GM20000 (cell line): Measurements from ENCODE around the gene TMEM170B.

Experiments used
- DNase-seq: peaks from one replicate; pipeline ENCODE4 v3.0.0; 2012; ENCODE audit warnings: low spot score
- TF ChIP-seq, protein P1 (sequence below): IDR thresholded peaks from 2 replicates; pipeline ENCODE4 v1.5.1; 2012; ENCODE audit warnings: mild to moderate bottlenecking, control low read depth; ENCODE audit errors: extremely low read depth, missing control alignments

TMEM170B gene

DNA sequence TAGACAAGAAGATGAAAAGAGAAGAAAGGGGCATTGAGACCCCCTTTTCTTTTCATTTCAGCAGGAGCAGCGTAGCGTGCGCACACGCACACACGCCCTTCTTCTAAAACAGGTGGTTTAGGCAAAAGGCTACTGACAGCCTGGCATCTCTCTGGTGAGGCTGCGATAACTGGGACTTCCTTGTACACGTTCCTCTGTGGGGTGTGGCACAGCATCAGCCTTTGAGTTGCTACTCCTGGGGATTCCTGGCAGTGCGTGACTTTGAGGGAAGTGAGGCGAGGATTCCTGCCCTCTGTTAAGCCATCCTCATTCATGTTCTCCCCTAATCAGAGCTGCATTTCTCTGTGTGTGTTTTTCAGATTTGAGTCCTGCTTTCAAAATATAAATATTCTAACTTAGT is 94.7 kb downstream of the TMEM170B start:
- DNase-seq = no peak

DNA sequence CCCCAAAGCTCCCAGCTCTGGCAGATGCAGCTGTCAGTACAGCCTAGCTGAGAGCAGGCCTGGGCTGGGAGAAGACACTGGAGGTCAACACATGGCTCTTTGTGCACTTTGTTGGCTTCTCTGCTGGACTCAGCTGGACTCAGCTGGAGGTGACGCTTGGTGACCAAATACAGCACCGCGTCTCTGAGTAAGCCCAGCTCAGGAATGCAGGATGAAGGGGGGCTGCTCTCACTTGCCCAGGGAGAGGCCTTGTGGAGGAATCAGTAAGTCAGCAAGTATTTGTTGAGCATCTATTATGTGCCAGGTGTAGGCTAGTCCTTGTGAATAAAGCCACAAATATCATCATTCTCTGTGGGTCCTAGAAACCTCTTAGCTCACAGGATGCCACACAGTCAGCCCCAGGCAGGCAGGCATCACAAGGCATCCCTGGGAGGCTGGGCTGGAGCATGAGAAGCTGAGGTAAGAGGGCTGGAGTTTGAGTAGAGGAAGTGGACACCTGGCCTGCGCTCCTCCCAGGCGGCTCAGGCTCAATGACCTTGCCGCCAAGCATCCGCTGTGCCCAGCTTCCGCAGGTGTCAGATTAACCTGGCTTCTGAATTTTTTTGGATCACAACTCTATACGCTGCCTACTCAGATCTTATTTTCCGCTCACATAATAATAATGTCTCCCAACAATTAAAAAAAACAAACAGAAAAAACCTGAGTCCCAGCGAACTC is 95.4 kb downstream of the TMEM170B start:
- TF ChIP-seq, protein P1, sequence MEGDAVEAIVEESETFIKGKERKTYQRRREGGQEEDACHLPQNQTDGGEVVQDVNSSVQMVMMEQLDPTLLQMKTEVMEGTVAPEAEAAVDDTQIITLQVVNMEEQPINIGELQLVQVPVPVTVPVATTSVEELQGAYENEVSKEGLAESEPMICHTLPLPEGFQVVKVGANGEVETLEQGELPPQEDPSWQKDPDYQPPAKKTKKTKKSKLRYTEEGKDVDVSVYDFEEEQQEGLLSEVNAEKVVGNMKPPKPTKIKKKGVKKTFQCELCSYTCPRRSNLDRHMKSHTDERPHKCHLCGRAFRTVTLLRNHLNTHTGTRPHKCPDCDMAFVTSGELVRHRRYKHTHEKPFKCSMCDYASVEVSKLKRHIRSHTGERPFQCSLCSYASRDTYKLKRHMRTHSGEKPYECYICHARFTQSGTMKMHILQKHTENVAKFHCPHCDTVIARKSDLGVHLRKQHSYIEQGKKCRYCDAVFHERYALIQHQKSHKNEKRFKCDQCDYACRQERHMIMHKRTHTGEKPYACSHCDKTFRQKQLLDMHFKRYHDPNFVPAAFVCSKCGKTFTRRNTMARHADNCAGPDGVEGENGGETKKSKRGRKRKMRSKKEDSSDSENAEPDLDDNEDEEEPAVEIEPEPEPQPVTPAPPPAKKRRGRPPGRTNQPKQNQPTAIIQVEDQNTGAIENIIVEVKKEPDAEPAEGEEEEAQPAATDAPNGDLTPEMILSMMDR = no peak
- DNase-seq = no peak

More for the DNA sequence above, 94.7 kb downstream of the TMEM170B start:
- TF ChIP-seq, protein P1 = no peak
